IMR-90 (cell line): ENCODE data around the gene DGAT2L6. TPM values are rescaled to one million over a fixed set of nuclear protein-coding genes. Genes with fewer than 3 reads are reported as not detected.
"Not testable (repeated sequence)": the region's sequence is repeated elsewhere in the genome, so short reads cannot be mapped to it uniquely, and the experiment has no call there.

Source experiments
- ATAC-seq: fragments of 200-7000 bp; cut with Tn5 transposase; 2 replicates; pipeline ENCODE4 v1.9.1; 2020; ENCODE audit warnings: low read depth, mild to moderate bottlenecking, moderate library complexity
- BruUV-seq: library from RNA; stranded (reverse); fragments of 400-500 nt; replicated peaks from 2 replicates; lab custom pipeline; 2021; lab: Mats Ljungman, UMichigan
- CTCF ChIA-PET: fragments of 300-600 bp; formaldehyde crosslinking; extraction: SDS; loops from one replicate; lab custom pipeline; 2021; ENCODE audit warnings: antibody characterized with exemption; lab: Yijun Ruan, JAX
- POLR2A ChIA-PET: fragments of 300-600 bp; sonication (Branson Sonifier 250); formaldehyde crosslinking; loops from one replicate; lab custom pipeline; 2022; ENCODE audit warnings: antibody characterized with exemption; ENCODE audit not compliant: unreplicated experiment; lab: Charles Lee
- DNase-seq: peaks from one replicate; pipeline ENCODE4 v3.0.0; 2013
- H2AFZ ChIP-seq: replicated peaks from 2 replicates; pipeline ENCODE3; 2013; ENCODE audit warnings: low read length, mild to moderate bottlenecking; ENCODE audit not compliant: poor library complexity
- H2AK5ac ChIP-seq: 2 replicates; pipeline ENCODE4 v1.6.1; 2013; ENCODE audit warnings: low read depth, low read length, inconsistent platforms
- H2AK9ac ChIP-seq: replicated peaks from 2 replicates; pipeline ENCODE3; 2013; ENCODE audit warnings: mild to moderate bottlenecking, low read depth, low read length, moderate library complexity; ENCODE audit not compliant: poor library complexity
- H2BK120ac ChIP-seq: 2 replicates; pipeline ENCODE4 v1.6.1; 2013; ENCODE audit warnings: low read depth, low read length, inconsistent platforms
- H2BK15ac ChIP-seq: 3 replicates; pipeline ENCODE4 v1.6.1; 2013; ENCODE audit warnings: low read depth, low read length, inconsistent platforms
- H2BK20ac ChIP-seq: 2 replicates; pipeline ENCODE4 v1.6.1; 2013; ENCODE audit warnings: low read depth, mild to moderate bottlenecking, inconsistent platforms, low read length, moderate library complexity
- H2BK5ac ChIP-seq: 2 replicates; pipeline ENCODE4 v1.6.1; 2013; ENCODE audit warnings: mild to moderate bottlenecking, low read depth, low read length, inconsistent platforms; ENCODE audit not compliant: poor library complexity, severe bottlenecking
- H3K14ac ChIP-seq: replicated peaks from 2 replicates; pipeline ENCODE4 v1.6.1; 2013; ENCODE audit warnings: low read depth, low read length, inconsistent platforms
- H3K18ac ChIP-seq: 2 replicates; pipeline ENCODE4 v1.6.1; 2013; ENCODE audit warnings: low read depth, low read length, control low read depth
- H3K23ac ChIP-seq: 2 replicates; pipeline ENCODE4 v1.6.1; 2013; ENCODE audit warnings: low read depth, low read length, inconsistent platforms
- H3K27ac ChIP-seq: 2 replicates; pipeline ENCODE4 v1.5.1; 2013; ENCODE audit warnings: mild to moderate bottlenecking, control low read depth, low read length; ENCODE audit not compliant: insufficient read depth
- H3K27me3 ChIP-seq: 2 replicates; pipeline ENCODE4 v1.6.1; 2013; ENCODE audit warnings: low read length; ENCODE audit not compliant: control insufficient read depth, insufficient read depth
- H3K36me3 ChIP-seq: 2 replicates; pipeline ENCODE4 v1.6.1; 2013; ENCODE audit warnings: low read length, mixed read lengths; ENCODE audit not compliant: control insufficient read depth, insufficient read depth
- H3K4ac ChIP-seq: 2 replicates; pipeline ENCODE4 v1.6.1; 2013; ENCODE audit warnings: low read depth, low read length, inconsistent platforms
- H3K4me1 ChIP-seq: 2 replicates; pipeline ENCODE4 v1.6.1; 2013; ENCODE audit warnings: low read length, mixed read lengths; ENCODE audit not compliant: control insufficient read depth, insufficient read depth
- H3K4me2 ChIP-seq: 2 replicates; pipeline ENCODE4 v1.6.1; 2013; ENCODE audit warnings: low read depth, mild to moderate bottlenecking, control low read depth, low read length, moderate library complexity
- H3K4me3 ChIP-seq: 2 replicates; pipeline ENCODE4 v1.5.1; 2013; ENCODE audit warnings: low read depth, mild to moderate bottlenecking, control low read depth, low read length, moderate library complexity; ENCODE audit not compliant: insufficient read depth
- H3K56ac ChIP-seq: 2 replicates; pipeline ENCODE4 v1.6.1; 2013; ENCODE audit warnings: low read length, inconsistent platforms; ENCODE audit not compliant: insufficient read depth; ENCODE audit errors: extremely low read depth
- H3K79me1 ChIP-seq, 2 experiments: 2 replicates each; pipeline ENCODE4 v1.6.1; 2013; ENCODE audit warnings: low read length in 2 of 2, inconsistent platforms in 1 of 2, low read depth in 1 of 2
- H3K9ac ChIP-seq: 2 replicates; pipeline ENCODE4 v1.6.1; 2013; ENCODE audit warnings: low read depth, low read length, control low read depth
- H3K9me1 ChIP-seq: 2 replicates; pipeline ENCODE4 v1.6.1; 2013; ENCODE audit warnings: low read length, inconsistent platforms; ENCODE audit not compliant: insufficient read depth
- H3K9me3 ChIP-seq: 2 replicates; pipeline ENCODE4 v1.6.1; 2013; ENCODE audit warnings: low read length; ENCODE audit not compliant: control insufficient read depth, insufficient read depth
- H4K20me1 ChIP-seq: 2 replicates; pipeline ENCODE4 v1.6.1; 2013; ENCODE audit warnings: low read length, inconsistent platforms; ENCODE audit not compliant: insufficient read depth
- H4K5ac ChIP-seq: 2 replicates; pipeline ENCODE4 v1.6.1; 2013; ENCODE audit warnings: mild to moderate bottlenecking, low read depth, low read length, control low read depth
- H4K8ac ChIP-seq, 2 experiments: 2 replicates each; pipeline ENCODE4 v1.6.1; 2013; ENCODE audit warnings: low read depth in 2 of 2, low read length in 2 of 2, control low read depth in 1 of 2, inconsistent platforms in 1 of 2
- H4K91ac ChIP-seq: 2 replicates; pipeline ENCODE4 v1.6.1; 2013; ENCODE audit warnings: low read depth, low read length, inconsistent platforms; ENCODE audit not compliant: insufficient read depth
- CEBPB ChIP-seq: IDR thresholded peaks from 2 replicates; pipeline ENCODE4 v1.6.1; 2012; ENCODE audit warnings: low read depth, low read length, improper control_type of control experiment
- POLR2A ChIP-seq: IDR thresholded peaks from 2 replicates; pipeline ENCODE4 v1.6.1; 2012; ENCODE audit warnings: mild to moderate bottlenecking, low read depth, low read length
- RFX5 ChIP-seq: IDR thresholded peaks from 2 replicates; pipeline ENCODE4 v1.8.0; 2012; ENCODE audit warnings: low read depth, mild to moderate bottlenecking, low read length, moderate library complexity
- WGBS, 2 experiments: methylation state at CpG; one replicate each; pipeline versions ENCODE4 v1.1.5 to v1.1.7; 2013; ENCODE audit warnings: missing lambda C conversion rate in 2 of 2; ENCODE audit not compliant: insufficient read length in 1 of 2; ENCODE audit errors: extremely low coverage in 2 of 2; 5-methylcytosine and 5-hydroxymethylcytosine counted together
- dilution Hi-C: fragments of 300-500 bp; cut with HindIII; formaldehyde crosslinking; loops from one replicate; pipeline ENCODE4 v1.14.3; 2018; ENCODE audit warnings: low sequenced_read_pairs; ENCODE audit not compliant: unreplicated experiment
- in situ Hi-C: fragments of 300-500 bp; cut with MboI; formaldehyde crosslinking; loops from 3 replicates; pipeline ENCODE4 v1.14.3; 2019; ENCODE audit warnings: low sequenced_read_pairs, inconsistent platforms, mixed read lengths
- intact Hi-C: fragments of 100-400 bp; cut with micrococcal nuclease; formaldehyde crosslinking; loops from 2 replicates; pipeline ENCODE4 v1.10.0; 2022
- polyA plus RNA-seq, 3 experiments: library from polyadenylated mRNA; depleted of rRNA; stranded (reverse); fragments of >200 nt; gene quantifications; 2 replicates each; pipeline ENCODE4 v1.2.3, GENCODE V29; 2012; ENCODE audit warnings: low replicate concordance in 1 of 3
- total RNA-seq: library from RNA; depleted of rRNA; stranded (reverse); fragments of >200 nt; gene quantifications from 2 replicates; pipeline ENCODE4 v1.2.3, GENCODE V29; 2012
- TF ChIP-seq, protein P1 (sequence below): conservative IDR thresholded peaks from 2 replicates; pipeline ENCODE4 v1.5.1; 2012; ENCODE audit warnings: mild to moderate bottlenecking, low read depth, low read length, improper control_type of control experiment
- TF ChIP-seq, protein P2 (sequence below): fragments of 150-350 bp; IDR thresholded peaks from 2 replicates; pipeline ENCODE4 v1.6.1; 2016; ENCODE audit warnings: low read depth, mild to moderate bottlenecking, low read length, moderate library complexity, borderline replicate concordance

The DGAT2L6 gene
- total and polyA plus RNA-seq, 2 of the 4 experiments (the other 2 are of a cell fraction), result not detected

DNA sequence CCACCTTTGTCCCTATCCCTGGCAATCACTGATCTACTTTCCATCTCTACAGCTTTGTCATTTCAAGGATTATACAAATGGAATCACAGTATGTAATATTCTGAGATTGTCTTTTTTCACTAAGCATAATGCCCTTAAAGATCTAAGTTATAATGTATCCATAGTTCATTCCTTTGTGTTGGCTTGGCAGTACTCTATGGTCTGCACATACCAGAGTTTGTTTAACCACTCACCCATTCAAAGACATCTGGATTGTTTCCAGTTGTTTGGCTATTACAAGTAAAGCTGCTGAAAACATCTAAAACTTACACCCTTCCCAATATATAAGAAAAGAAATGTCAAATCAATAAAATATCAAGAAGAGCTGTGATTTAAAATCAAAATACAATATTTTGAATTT, 31.2 kb downstream of the DGAT2L6 start:
- no peak overlapping the region for H3K56ac ChIP-seq
- H3K27me3 ChIP-seq, result peaks cover 4% of the 10 kb centered on the region
- H3K4me1 ChIP-seq, result no peaks in the 10 kb centered on the region
- no peak overlapping the region for H3K27ac ChIP-seq
- no peak overlapping the region for H3K9ac ChIP-seq
- H4K8ac ChIP-seq, result no peak overlapping the region
- no peak overlapping the region for H3K4ac ChIP-seq
- no peak overlapping the region for H3K18ac ChIP-seq
- H3K14ac ChIP-seq, result no peak overlapping the region
- no peak overlapping the region for H2AFZ ChIP-seq
- H4K20me1 ChIP-seq, result no peaks in the 10 kb centered on the region
- no peak overlapping the region for H3K4me3 ChIP-seq
- in situ Hi-C loops (no loop called here), dilution Hi-C loops (no loop called here), intact Hi-C loops (no loop called here)
- H2AK9ac ChIP-seq, result no peak overlapping the region
- H2BK20ac ChIP-seq, result no peak overlapping the region
- no peak overlapping the region for H2BK120ac ChIP-seq
- H2BK15ac ChIP-seq, result no peak overlapping the region
- CTCF ChIA-PET, result no interaction called here
- TF ChIP-seq, protein P1, sequence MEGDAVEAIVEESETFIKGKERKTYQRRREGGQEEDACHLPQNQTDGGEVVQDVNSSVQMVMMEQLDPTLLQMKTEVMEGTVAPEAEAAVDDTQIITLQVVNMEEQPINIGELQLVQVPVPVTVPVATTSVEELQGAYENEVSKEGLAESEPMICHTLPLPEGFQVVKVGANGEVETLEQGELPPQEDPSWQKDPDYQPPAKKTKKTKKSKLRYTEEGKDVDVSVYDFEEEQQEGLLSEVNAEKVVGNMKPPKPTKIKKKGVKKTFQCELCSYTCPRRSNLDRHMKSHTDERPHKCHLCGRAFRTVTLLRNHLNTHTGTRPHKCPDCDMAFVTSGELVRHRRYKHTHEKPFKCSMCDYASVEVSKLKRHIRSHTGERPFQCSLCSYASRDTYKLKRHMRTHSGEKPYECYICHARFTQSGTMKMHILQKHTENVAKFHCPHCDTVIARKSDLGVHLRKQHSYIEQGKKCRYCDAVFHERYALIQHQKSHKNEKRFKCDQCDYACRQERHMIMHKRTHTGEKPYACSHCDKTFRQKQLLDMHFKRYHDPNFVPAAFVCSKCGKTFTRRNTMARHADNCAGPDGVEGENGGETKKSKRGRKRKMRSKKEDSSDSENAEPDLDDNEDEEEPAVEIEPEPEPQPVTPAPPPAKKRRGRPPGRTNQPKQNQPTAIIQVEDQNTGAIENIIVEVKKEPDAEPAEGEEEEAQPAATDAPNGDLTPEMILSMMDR, result no peak
- TF ChIP-seq POLR2A (no peak), RFX5 (no peak), CEBPB (no peak)
- TF ChIP-seq, protein P2, sequence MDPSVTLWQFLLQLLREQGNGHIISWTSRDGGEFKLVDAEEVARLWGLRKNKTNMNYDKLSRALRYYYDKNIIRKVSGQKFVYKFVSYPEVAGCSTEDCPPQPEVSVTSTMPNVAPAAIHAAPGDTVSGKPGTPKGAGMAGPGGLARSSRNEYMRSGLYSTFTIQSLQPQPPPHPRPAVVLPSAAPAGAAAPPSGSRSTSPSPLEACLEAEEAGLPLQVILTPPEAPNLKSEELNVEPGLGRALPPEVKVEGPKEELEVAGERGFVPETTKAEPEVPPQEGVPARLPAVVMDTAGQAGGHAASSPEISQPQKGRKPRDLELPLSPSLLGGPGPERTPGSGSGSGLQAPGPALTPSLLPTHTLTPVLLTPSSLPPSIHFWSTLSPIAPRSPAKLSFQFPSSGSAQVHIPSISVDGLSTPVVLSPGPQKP, result no peak
- no peaks in the 10 kb centered on the region for H3K36me3 ChIP-seq
- no peak overlapping the region for H2AK5ac ChIP-seq
- no peak overlapping the region for H3K4me2 ChIP-seq
- H3K9me1 ChIP-seq, result no peaks in the 10 kb centered on the region
- no peak overlapping the region for H4K5ac ChIP-seq
- no peaks in the 10 kb centered on the region for H3K79me1 ChIP-seq
- DNase-seq (peak; percentile 4), ATAC-seq (no peak)
- H4K91ac ChIP-seq, result no peak overlapping the region
- BruUV-seq, result no TSS peak
- no peak overlapping the region for H2BK5ac ChIP-seq
- no peak overlapping the region for H3K23ac ChIP-seq
- H3K9me3 ChIP-seq, result no peaks in the 10 kb centered on the region
- POLR2A ChIA-PET, result no interaction called here

DNA sequence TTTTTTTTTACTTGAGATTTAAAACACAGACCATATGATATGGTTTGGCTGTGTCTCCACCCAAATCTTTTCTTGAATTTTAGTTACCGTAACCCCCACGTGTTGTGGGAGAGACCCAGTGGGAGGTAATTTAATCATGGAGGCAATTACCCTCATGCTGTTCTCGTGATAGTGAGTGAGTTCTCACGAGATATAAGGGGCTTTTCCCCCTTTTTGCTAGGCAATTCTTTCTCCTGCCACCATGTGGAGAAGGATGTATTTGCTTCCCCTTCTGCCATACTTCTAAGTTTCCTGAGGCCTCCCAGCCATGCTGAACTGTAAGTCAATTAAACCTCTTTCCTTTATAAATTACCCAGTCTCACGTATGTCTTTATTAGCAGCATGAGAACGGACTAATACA, 32.3 kb downstream of the DGAT2L6 start:
- H4K20me1 ChIP-seq, in situ Hi-C loops, ATAC-seq, H2AK5ac ChIP-seq, H2AFZ ChIP-seq, H3K4me3 ChIP-seq, H3K79me1 ChIP-seq, H3K18ac ChIP-seq, H2AK9ac ChIP-seq, H4K91ac ChIP-seq, BruUV-seq, dilution Hi-C loops, H2BK20ac ChIP-seq, intact Hi-C loops, H3K23ac ChIP-seq, H3K9ac ChIP-seq, H3K36me3 ChIP-seq, CTCF ChIA-PET, H4K5ac ChIP-seq, POLR2A ChIA-PET, H3K9me3 ChIP-seq, H2BK15ac ChIP-seq, H3K27me3 ChIP-seq, H3K14ac ChIP-seq, H3K4me2 ChIP-seq, H3K4ac ChIP-seq, H2BK120ac ChIP-seq, H3K56ac ChIP-seq, H3K4me1 ChIP-seq, DNase-seq, H3K27ac ChIP-seq, H3K9me1 ChIP-seq, H2BK5ac ChIP-seq, H4K8ac ChIP-seq: not testable (repeated sequence)
- no CpG with 5 or more reads among the region's 6 CpGs for WGBS, 2 experiments
